SK-N-SH (cell line): ENCODE measurements around the gene NCKAP5. TPM values are rescaled to one million over a fixed set of nuclear protein-coding genes. Genes with fewer than 3 reads are reported as not detected.

Experiments used
- CTCF ChIA-PET: fragments of 300-600, 350-600 bp; formaldehyde crosslinking; extraction: SDS; loops from one replicate; lab custom pipeline; 2021; lab: Yijun Ruan, JAX
- POLR2A ChIA-PET: fragments of 350-600 bp; sonication (Branson Sonifier 250); formaldehyde crosslinking; extraction: SDS; loops from one replicate; lab custom pipeline; 2020; ENCODE audit warnings: antibody characterized with exemption, inconsistent platforms; lab: Yijun Ruan, JAX
- DNase-seq: peaks from one replicate; pipeline ENCODE4 v3.0.0; 2012
- H2AFZ ChIP-seq: fragments of 200-600 bp; sonication (generic); 2 replicates; pipeline ENCODE4 v1.8.1; 2016; ENCODE audit warnings: antibody characterized with exemption, mild to moderate bottlenecking, low read depth
- H3F3A ChIP-seq: fragments of 200-600 bp; sonication (generic); replicated peaks from 2 replicates; pipeline ENCODE3; 2016; ENCODE audit warnings: antibody characterized with exemption, mild to moderate bottlenecking; ENCODE audit not compliant: insufficient read depth
- H3K27ac ChIP-seq, 2 experiments: fragments of 200-500 bp in 1 of 2; fragments of 200-600 bp in 1 of 2; sonication (Bioruptor generic) in 1 of 2; sonication (generic), shearing (Covaris generic) in 1 of 2; 2 replicates each; pipeline versions ENCODE4 v1.5.1 to v1.6.1; 2014 to 2016; ENCODE audit warnings: low read depth in 2 of 2, inconsistent platforms in 1 of 2, low read length in 1 of 2, mild to moderate bottlenecking in 1 of 2, mixed read lengths in 1 of 2
- H3K27me3 ChIP-seq: fragments of 200-600 bp; sonication (generic), shearing (Covaris generic); 2 replicates; pipeline ENCODE4 v1.6.1; 2016; ENCODE audit warnings: mixed run types; ENCODE audit not compliant: insufficient read depth
- H3K36me3 ChIP-seq, 2 experiments: fragments of 200-500 bp in 1 of 2; fragments of 200-600 bp in 1 of 2; sonication (Bioruptor generic) in 1 of 2; sonication (generic) in 1 of 2; replicated peaks in 1 of 2; 2 replicates each; pipeline versions ENCODE3 to v1.5.1; 2014 to 2016; ENCODE audit warnings: low read length in 1 of 2, mild to moderate bottlenecking in 1 of 2; ENCODE audit not compliant: insufficient read depth in 2 of 2, control insufficient read depth in 1 of 2
- H3K4me1 ChIP-seq, 2 experiments: fragments of 200-500 bp in 1 of 2; fragments of 200-600 bp in 1 of 2; sonication (Bioruptor generic) in 1 of 2; sonication (generic), shearing (Covaris generic) in 1 of 2; 2 replicates each; pipeline versions ENCODE4 v1.5.1 to v1.6.1; 2014 to 2016; ENCODE audit warnings: low read depth in 1 of 2, low read length in 1 of 2, mixed run types in 1 of 2; ENCODE audit not compliant: insufficient read depth in 2 of 2, control insufficient read depth in 1 of 2
- H3K4me2 ChIP-seq: fragments of 200-600 bp; sonication (generic), shearing (Covaris generic); 2 replicates; pipeline ENCODE4 v1.6.1; 2017; ENCODE audit warnings: mixed run types
- H3K4me3 ChIP-seq, 2 experiments: fragments of 200-500 bp in 1 of 2; fragments of 200-600 bp in 1 of 2; sonication (Bioruptor generic) in 1 of 2; sonication (generic), shearing (Covaris generic) in 1 of 2; 2 replicates each; pipeline versions ENCODE4 v1.5.1 to v1.8.1; 2014 to 2016; ENCODE audit warnings: low read depth in 2 of 2, inconsistent platforms in 1 of 2, low read length in 1 of 2, mild to moderate bottlenecking in 1 of 2, mixed read lengths in 1 of 2, moderate library complexity in 1 of 2
- H3K79me2 ChIP-seq: fragments of 200-600 bp; sonication (generic); 2 replicates; pipeline ENCODE4 v1.8.1; 2017; ENCODE audit warnings: mild to moderate bottlenecking; ENCODE audit not compliant: insufficient read depth
- H3K9ac ChIP-seq: fragments of 200-600 bp; sonication (generic); 2 replicates; pipeline ENCODE4 v1.6.1; 2017; ENCODE audit warnings: mixed run types
- H3K9me2 ChIP-seq: fragments of 200-600 bp; sonication (generic); 2 replicates; pipeline ENCODE4 v1.6.1; 2017; ENCODE audit warnings: mixed run types
- H3K9me3 ChIP-seq: fragments of 200-600 bp; sonication (generic); 2 replicates; pipeline ENCODE4 v1.6.1; 2017; ENCODE audit warnings: mixed run types, mild to moderate bottlenecking, moderate library complexity
- H4K20me1 ChIP-seq: fragments of 200-600 bp; sonication (generic); 2 replicates; pipeline ENCODE4 v1.6.1; 2017; ENCODE audit warnings: mild to moderate bottlenecking, mixed run types; ENCODE audit not compliant: insufficient read depth
- ELF1 ChIP-seq: IDR thresholded peaks from 2 replicates; pipeline ENCODE4 v1.4.0; 2012
- EP300 ChIP-seq, 2 experiments: IDR thresholded peaks; 2 replicates each; pipeline versions ENCODE4 v1.4.0 to v1.6.1; 2012; ENCODE audit warnings: borderline replicate concordance in 1 of 2, low read depth in 1 of 2, low read length in 1 of 2
- GATA2 ChIP-seq: sonication (generic); formaldehyde crosslinking; IDR thresholded peaks from 2 replicates; pipeline ENCODE4 v1.5.0; 2020; ENCODE audit warnings: mild to moderate bottlenecking, missing genetic modification reagents
- MEF2A ChIP-seq: IDR thresholded peaks from 2 replicates; pipeline ENCODE4 v1.4.0; 2012; ENCODE audit warnings: low read depth, borderline replicate concordance
- MXI1 ChIP-seq: IDR thresholded peaks from 2 replicates; pipeline ENCODE4 v1.6.1; 2012; ENCODE audit warnings: mild to moderate bottlenecking, low read depth, low read length, improper control_type of control experiment
- POLR2AphosphoS5 ChIP-seq: IDR thresholded peaks from 2 replicates; pipeline ENCODE4 v1.6.1; 2012; ENCODE audit warnings: low read depth, low read length
- RAD21 ChIP-seq: IDR thresholded peaks from 2 replicates; pipeline ENCODE4 v1.6.1; 2012; ENCODE audit warnings: mild to moderate bottlenecking, low read length
- RXRA ChIP-seq: IDR thresholded peaks from 2 replicates; pipeline ENCODE4 v1.4.0; 2012; ENCODE audit warnings: low read depth, mild to moderate bottlenecking, borderline replicate concordance
- TAF1 ChIP-seq: IDR thresholded peaks from 2 replicates; pipeline ENCODE4 v1.6.1; 2012; ENCODE audit warnings: low read depth, mild to moderate bottlenecking, low read length, moderate library complexity, borderline replicate concordance
- TCF12 ChIP-seq: IDR thresholded peaks from 2 replicates; pipeline ENCODE4 v1.4.0; 2012
- TEAD4 ChIP-seq: IDR thresholded peaks from 2 replicates; pipeline ENCODE4 v1.4.0; 2012; ENCODE audit warnings: mild to moderate bottlenecking, borderline replicate concordance; ENCODE audit not compliant: insufficient read depth
- WGBS: methylation state at CpG from one replicate; pipeline ENCODE4 v1.1.6; 2017; ENCODE audit warnings: low lambda C conversion rate; 5-methylcytosine and 5-hydroxymethylcytosine counted together
- polyA plus RNA-seq, 3 experiments: library from polyadenylated mRNA; depleted of rRNA; stranded (reverse); fragments of >200 nt; gene quantifications; 2 replicates each; pipeline ENCODE4 v1.2.3, GENCODE V29; 2012
- TF ChIP-seq, protein P1 (sequence below): IDR thresholded peaks from 2 replicates; pipeline ENCODE4 v1.4.0; 2012; ENCODE audit warnings: low read depth, borderline replicate concordance
- TF ChIP-seq, protein P2 (sequence below): fragments of 200-600 bp; sonication (generic); IDR thresholded peaks from 2 replicates; pipeline ENCODE4 v1.6.1; 2017; ENCODE audit warnings: antibody characterized with exemption, mild to moderate bottlenecking, moderate library complexity
- TF ChIP-seq, protein P3 (sequence below): IDR thresholded peaks from 2 replicates; pipeline ENCODE4; 2012

The NCKAP5 gene
- polyA plus RNA-seq, 1 of the 3 experiments (the other 2 are of a cell fraction) = 0.02 TPM

- TF ChIP-seq ELF1 (no peak), RAD21 (no peak), RXRA (peak; percentile 73)
- TF ChIP-seq, protein P1, sequence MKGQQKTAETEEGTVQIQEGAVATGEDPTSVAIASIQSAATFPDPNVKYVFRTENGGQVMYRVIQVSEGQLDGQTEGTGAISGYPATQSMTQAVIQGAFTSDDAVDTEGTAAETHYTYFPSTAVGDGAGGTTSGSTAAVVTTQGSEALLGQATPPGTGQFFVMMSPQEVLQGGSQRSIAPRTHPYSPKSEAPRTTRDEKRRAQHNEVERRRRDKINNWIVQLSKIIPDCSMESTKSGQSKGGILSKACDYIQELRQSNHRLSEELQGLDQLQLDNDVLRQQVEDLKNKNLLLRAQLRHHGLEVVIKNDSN = no peak
- TF ChIP-seq, protein P2, sequence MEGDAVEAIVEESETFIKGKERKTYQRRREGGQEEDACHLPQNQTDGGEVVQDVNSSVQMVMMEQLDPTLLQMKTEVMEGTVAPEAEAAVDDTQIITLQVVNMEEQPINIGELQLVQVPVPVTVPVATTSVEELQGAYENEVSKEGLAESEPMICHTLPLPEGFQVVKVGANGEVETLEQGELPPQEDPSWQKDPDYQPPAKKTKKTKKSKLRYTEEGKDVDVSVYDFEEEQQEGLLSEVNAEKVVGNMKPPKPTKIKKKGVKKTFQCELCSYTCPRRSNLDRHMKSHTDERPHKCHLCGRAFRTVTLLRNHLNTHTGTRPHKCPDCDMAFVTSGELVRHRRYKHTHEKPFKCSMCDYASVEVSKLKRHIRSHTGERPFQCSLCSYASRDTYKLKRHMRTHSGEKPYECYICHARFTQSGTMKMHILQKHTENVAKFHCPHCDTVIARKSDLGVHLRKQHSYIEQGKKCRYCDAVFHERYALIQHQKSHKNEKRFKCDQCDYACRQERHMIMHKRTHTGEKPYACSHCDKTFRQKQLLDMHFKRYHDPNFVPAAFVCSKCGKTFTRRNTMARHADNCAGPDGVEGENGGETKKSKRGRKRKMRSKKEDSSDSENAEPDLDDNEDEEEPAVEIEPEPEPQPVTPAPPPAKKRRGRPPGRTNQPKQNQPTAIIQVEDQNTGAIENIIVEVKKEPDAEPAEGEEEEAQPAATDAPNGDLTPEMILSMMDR = no peak
- TF ChIP-seq, all 33 proteins: peak for 11
Observed at GRCh38 chr2:132671151-132671835, 897.0 kb downstream of the NCKAP5 start (continued).

DNA sequence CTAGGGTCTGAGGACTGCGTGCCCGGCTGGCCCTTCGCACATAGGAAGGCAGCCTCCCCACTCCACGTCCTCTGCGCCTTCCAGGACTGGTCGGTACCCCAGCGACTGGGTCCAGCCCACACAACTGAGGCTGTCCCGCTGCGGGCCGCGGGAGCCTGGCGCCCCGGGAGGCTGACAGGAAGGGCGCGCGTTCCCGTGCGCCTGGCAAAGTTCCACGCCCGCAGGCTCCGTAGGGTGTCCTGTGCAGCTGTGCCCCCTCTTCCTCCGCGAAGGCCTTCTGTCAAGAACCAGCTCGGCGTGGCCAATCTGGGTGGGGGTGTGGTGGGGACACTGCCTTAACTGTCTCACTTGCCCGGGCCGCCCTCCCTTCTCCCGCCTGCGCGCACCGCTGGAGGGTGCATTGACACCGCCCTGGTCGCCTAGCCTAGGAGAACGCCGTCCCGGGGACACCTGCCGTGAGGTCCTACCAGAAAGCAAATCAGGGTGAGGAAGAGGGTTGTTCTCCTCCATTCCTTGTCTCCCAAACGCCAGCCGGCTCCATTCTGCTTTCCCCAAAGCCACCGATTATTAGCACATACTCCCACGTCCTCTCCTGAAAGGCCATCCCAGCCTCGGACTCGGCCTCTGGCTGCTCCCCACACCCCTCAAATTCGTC, 897.6 kb downstream of the NCKAP5 start:
- CTCF ChIA-PET = interaction anchor here (0.9 to 1.6 kb wide), 3 partner anchors 20 to 500 kb away, joined by 3 to 7 read pairs (median 3); no protein-coding TSS in a partner anchor
- Histone ChIP-seq H3K9ac (peak overlapping the region; percentile 55; the same call in 1 of the 2 replicates), H3K27ac (peak overlapping the region in 1 of 2 experiments; percentile 74; a peak in 2 of 4 replicates)

GRCh38 chr2:132669908-132670495, 898.3 kb downstream of the NCKAP5 start, which contains the start of gene LYPD1:
Gene LYPD1, minus strand, starts transcription at chr2:132670205. Its CDS starts 273 bp downstream, at chr2:132669932.
- H3F3A ChIP-seq = peaks cover 12% of the 10 kb centered on the region
- H3K79me2 ChIP-seq = no peaks in the 10 kb centered on the region; the same call in 1 of the 2 replicates
- CTCF ChIA-PET = interaction anchor here (0.9 to 3.0 kb wide), 7 partner anchors 19 to 501 kb away, joined by 3 to 24 read pairs (median 4); no protein-coding TSS in a partner anchor
- TF ChIP-seq POLR2AphosphoS5 (no peak), MXI1 (no peak), TEAD4 (no peak), TCF12 (no peak), MEF2A (no peak)
- TF ChIP-seq, protein P3, sequence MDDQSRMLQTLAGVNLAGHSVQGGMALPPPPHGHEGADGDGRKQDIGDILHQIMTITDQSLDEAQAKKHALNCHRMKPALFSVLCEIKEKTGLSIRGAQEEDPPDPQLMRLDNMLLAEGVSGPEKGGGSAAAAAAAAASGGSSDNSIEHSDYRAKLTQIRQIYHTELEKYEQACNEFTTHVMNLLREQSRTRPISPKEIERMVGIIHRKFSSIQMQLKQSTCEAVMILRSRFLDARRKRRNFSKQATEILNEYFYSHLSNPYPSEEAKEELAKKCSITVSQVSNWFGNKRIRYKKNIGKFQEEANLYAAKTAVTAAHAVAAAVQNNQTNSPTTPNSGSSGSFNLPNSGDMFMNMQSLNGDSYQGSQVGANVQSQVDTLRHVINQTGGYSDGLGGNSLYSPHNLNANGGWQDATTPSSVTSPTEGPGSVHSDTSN = no peak
- TF ChIP-seq, protein P1 = peak; percentile 86
- TF ChIP-seq, all 33 proteins: peak for 1
- no peaks in the 10 kb centered on the region for H3K27me3 ChIP-seq
- H3K4me3 ChIP-seq = peak within 1 kb of the TSS; percentile 49 to 76
- DNase-seq = peak; percentile 70
- H3K27ac ChIP-seq = peak within 1 kb of the TSS in 1 of 2 experiments; percentile 74; a peak in 2 of 4 replicates
- no peaks in the 10 kb centered on the region for H4K20me1 ChIP-seq
- WGBS = under 1% methylated on average over 31 of the region's 59 CpGs
- peaks cover 0 to 3% of the 10 kb centered on the region in 2 experiments for H3K36me3 ChIP-seq
- peak within 1 kb of the TSS; percentile 75 for H2AFZ ChIP-seq
- POLR2A ChIA-PET = no interaction called here
- H3K9ac ChIP-seq = peak within 1 kb of the TSS; percentile 55
- H3K4me2 ChIP-seq = peak within 1 kb of the TSS; percentile 95
- H3K9me3 ChIP-seq = no peaks in the 10 kb centered on the region
- no peaks in the 10 kb centered on the region for H3K9me2 ChIP-seq
- H3K4me1 ChIP-seq = peaks cover 8 to 29% of the 10 kb centered on the region in 2 experiments; a peak in 2 of 4 replicates

More for the DNA sequence above, 897.6 kb downstream of the NCKAP5 start:
- no peak for TF ChIP-seq EP300 (IDR thresholded peaks at IDR 0.05; ENCODE audit: borderline replicate concordance in 1 of 2, low read depth in 1 of 2, low read length in 1 of 2)
- TF ChIP-seq POLR2AphosphoS5 = no peak
- no peak for TF ChIP-seq TAF1
- TF ChIP-seq TCF12 = no peak
- no peak for TF ChIP-seq GATA2 (CRISPR knock-in tag)
- peak; percentile 51 for DNase-seq
- Histone ChIP-seq H3K79me2 (no peaks in the 10 kb centered on the region), H3K36me3 (peaks cover 0 to 3% of the 10 kb centered on the region in 2 experiments), H4K20me1 (no peaks in the 10 kb centered on the region), H3K27me3 (no peaks in the 10 kb centered on the region), H3K9me2 (no peaks in the 10 kb centered on the region), H3F3A (peaks cover 12% of the 10 kb centered on the region), H3K4me1 (peaks cover 8 to 29% of the 10 kb centered on the region in 2 experiments; a peak in 2 of 4 replicates), H3K9me3 (no peaks in the 10 kb centered on the region), H2AFZ (peak overlapping the region; percentile 75; the same call in 1 of the 2 replicates), H3K4me3 (peak overlapping the region; percentile 49 to 76), H3K4me2 (peak overlapping the region; percentile 95)
- POLR2A ChIA-PET = no interaction called here
- WGBS = under 1% methylated on average over 12 of the region's 44 CpGs
